Spinal cord (tissue), 10 donors: ENCODE measurements around the gene C11orf21. TPM values are rescaled to one million over a fixed set of nuclear protein-coding genes. Genes with fewer than 3 reads are reported as not detected.
"Not testable (repeated sequence)": the region's sequence is repeated elsewhere in the genome, so short reads cannot be mapped to it uniquely, and the experiment has no call there.

Source experiments
- DNase-seq, 6 donors: peaks; one replicate each; pipeline versions ENCODE4 v3.0.0 to v3.0.0-alpha.2; 2013 to 2015; ENCODE audit warnings: low spot score in 6 of 6, low read depth in 4 of 6
- H3K27ac ChIP-seq: one replicate; pipeline ENCODE4 v1.5.1; 2013; ENCODE audit warnings: low read depth, low read length, control low read depth
- H3K27me3 ChIP-seq: one replicate; pipeline ENCODE4 v1.6.1; 2013; ENCODE audit warnings: low read length; ENCODE audit not compliant: control insufficient read depth, insufficient read depth
- H3K36me3 ChIP-seq: one replicate; pipeline ENCODE4 v1.6.1; 2013; ENCODE audit warnings: low read length; ENCODE audit not compliant: control insufficient read depth, insufficient read depth
- H3K4me1 ChIP-seq: one replicate; pipeline ENCODE4 v1.6.1; 2013; ENCODE audit warnings: low read length; ENCODE audit not compliant: control insufficient read depth, insufficient read depth
- H3K4me3 ChIP-seq: one replicate; pipeline ENCODE4 v1.5.1; 2013; ENCODE audit warnings: low read depth, low read length, control low read depth
- H3K9me3 ChIP-seq: one replicate; pipeline ENCODE4 v1.6.1; 2013; ENCODE audit warnings: low read length; ENCODE audit not compliant: control insufficient read depth, insufficient read depth
- WGBS: methylation state at CpG from one replicate; pipeline ENCODE4 v1.1.5; 2013; ENCODE audit warnings: missing lambda C conversion rate; ENCODE audit not compliant: insufficient coverage; 5-methylcytosine and 5-hydroxymethylcytosine counted together
- polyA plus RNA-seq, 2 donors: library from polyadenylated mRNA; unstranded; fragments of 120-200 nt; gene quantifications; one replicate each; pipeline ENCODE4 v1.2.1, GENCODE V29; 2013; ENCODE audit not compliant: insufficient read length in 2 of 2
- total RNA-seq, 2 donors: library from RNA; depleted of rRNA in 1 of 2; stranded (reverse); fragments of 120-200 nt in 1 of 2; fragments of >200 nt in 1 of 2; gene quantifications; one replicate each; pipeline versions ENCODE4 v1.2.3 to v1.2.4, GENCODE V29; 2013 to 2014
- donor health status: healthy.

C11orf21 gene
- total and polyA plus RNA-seq, 4 donors = 0.39 to 1.3 (median 0.68) TPM

- no peaks in the 10 kb centered on the region for H3K4me1 ChIP-seq
- H3K27me3 ChIP-seq = peaks cover 2% of the 10 kb centered on the region
- no peak overlapping the region for H3K4me3 ChIP-seq
- H3K36me3 ChIP-seq = no peaks in the 10 kb centered on the region
- WGBS = 31% methylated on average over 10 of the region's 10 CpGs
- H3K27ac ChIP-seq = no peak overlapping the region
- no peaks in the 10 kb centered on the region for H3K9me3 ChIP-seq
- no peak for DNase-seq
Observed at GRCh38 chr11:2290351-2290841, 11.3 kb downstream of the C11orf21 start.

DNA sequence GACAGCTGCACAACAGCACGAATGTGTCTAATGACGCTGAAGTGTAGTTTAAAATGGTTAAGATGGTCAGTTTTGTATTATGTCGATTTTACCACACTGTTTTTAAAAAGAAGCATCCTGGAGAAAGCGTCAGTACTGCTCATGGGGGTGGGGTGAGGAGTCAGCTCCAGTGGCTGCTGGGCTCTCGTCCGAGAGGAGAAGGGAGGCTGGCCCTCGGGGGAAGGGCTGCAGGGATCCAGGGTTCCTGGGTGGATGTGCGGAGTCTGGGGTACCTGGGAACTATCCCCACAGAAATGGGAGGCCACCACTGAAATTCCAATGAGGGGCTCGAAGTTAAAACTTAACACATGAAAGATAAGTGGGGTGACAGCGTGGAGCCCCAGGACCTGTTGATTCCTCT, 11.9 kb downstream of the C11orf21 start:
- H3K9me3 ChIP-seq = no peaks in the 10 kb centered on the region
- DNase-seq = no peak

GRCh38 chr11:2289350-2289749, 12.4 kb downstream of the C11orf21 start:
- H3K36me3 ChIP-seq = no peaks in the 10 kb centered on the region
- H3K4me1 ChIP-seq = no peaks in the 10 kb centered on the region
- no peak overlapping the region for H3K27ac ChIP-seq
- H3K4me3 ChIP-seq = no peak overlapping the region
- DNase-seq = no peak
- no peaks in the 10 kb centered on the region for H3K9me3 ChIP-seq
- peaks cover 2% of the 10 kb centered on the region for H3K27me3 ChIP-seq
- WGBS = 89% methylated on average over 6 of the region's 6 CpGs

More for the DNA sequence above, 11.9 kb downstream of the C11orf21 start:
- WGBS = 60% methylated on average over 10 of the region's 10 CpGs
- H3K27me3 ChIP-seq = peaks cover 2% of the 10 kb centered on the region
- no peaks in the 10 kb centered on the region for H3K4me1 ChIP-seq
- no peak overlapping the region for H3K27ac ChIP-seq
- no peak overlapping the region for H3K4me3 ChIP-seq
- H3K36me3 ChIP-seq = no peaks in the 10 kb centered on the region

DNA sequence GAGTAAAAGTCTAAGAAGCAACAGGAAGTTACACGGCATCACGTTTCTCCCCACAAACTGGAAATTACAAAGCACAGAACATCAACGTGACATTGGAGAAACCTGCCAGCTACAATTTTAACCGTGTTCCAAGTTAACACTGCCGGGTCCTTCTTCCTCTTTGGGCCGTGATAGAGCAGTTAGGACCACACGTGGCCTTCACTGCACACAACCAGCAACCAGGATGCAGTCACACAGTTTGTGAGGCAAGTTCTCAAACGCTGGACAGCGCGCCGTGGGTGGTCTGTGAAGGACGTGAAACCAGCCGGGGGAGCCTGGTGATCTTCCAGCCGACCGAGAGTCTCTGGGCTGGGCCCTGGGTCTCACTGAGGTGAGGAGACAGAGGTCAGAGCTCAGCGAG, 14.6 kb downstream of the C11orf21 start:
- H3K4me3 ChIP-seq = no peak overlapping the region
- H3K27me3 ChIP-seq = peaks cover 2% of the 10 kb centered on the region
- no peaks in the 10 kb centered on the region for H3K4me1 ChIP-seq
- no peaks in the 10 kb centered on the region for H3K9me3 ChIP-seq
- H3K36me3 ChIP-seq = no peaks in the 10 kb centered on the region
- 52% methylated on average over 14 of the region's 16 CpGs for WGBS
- DNase-seq = no peak
- no peak overlapping the region for H3K27ac ChIP-seq

DNA sequence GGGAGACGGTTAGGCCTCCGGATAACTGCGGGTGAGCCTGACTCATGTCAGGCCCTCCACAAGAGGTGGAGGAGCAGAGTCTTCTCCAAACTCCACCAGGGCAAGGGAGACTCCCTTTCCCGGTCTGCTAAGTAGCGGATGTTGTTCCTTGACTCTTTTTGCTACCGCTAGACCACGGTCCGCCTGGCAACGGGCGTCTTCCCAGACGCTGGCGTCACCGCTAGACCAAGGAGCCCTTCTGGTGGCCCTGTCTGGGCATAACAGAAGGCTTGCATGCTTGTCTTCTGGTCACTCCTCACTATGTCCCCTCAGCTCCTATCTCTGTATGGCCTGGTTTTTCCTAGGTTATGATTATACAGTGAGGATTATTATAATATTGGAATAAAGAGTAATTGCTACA, 15.4 kb downstream of the C11orf21 start:
- not testable (repeated sequence) for H3K9me3 ChIP-seq, H3K4me3 ChIP-seq, DNase-seq, H3K4me1 ChIP-seq, H3K36me3 ChIP-seq, H3K27ac ChIP-seq, H3K27me3 ChIP-seq
- 86% methylated on average over 4 of the region's 13 CpGs for WGBS

GRCh38 chr11:2280208-2280607, 21.5 kb downstream of the C11orf21 start:
- no peaks in the 10 kb centered on the region for H3K9me3 ChIP-seq
- no peak overlapping the region for H3K27ac ChIP-seq
- no peak for DNase-seq
- WGBS = no CpG with 5 or more reads among the region's 2 CpGs
- H3K4me1 ChIP-seq = no peaks in the 10 kb centered on the region
- no peaks in the 10 kb centered on the region for H3K36me3 ChIP-seq
- no peak overlapping the region for H3K4me3 ChIP-seq
- H3K27me3 ChIP-seq = no peaks in the 10 kb centered on the region

DNA sequence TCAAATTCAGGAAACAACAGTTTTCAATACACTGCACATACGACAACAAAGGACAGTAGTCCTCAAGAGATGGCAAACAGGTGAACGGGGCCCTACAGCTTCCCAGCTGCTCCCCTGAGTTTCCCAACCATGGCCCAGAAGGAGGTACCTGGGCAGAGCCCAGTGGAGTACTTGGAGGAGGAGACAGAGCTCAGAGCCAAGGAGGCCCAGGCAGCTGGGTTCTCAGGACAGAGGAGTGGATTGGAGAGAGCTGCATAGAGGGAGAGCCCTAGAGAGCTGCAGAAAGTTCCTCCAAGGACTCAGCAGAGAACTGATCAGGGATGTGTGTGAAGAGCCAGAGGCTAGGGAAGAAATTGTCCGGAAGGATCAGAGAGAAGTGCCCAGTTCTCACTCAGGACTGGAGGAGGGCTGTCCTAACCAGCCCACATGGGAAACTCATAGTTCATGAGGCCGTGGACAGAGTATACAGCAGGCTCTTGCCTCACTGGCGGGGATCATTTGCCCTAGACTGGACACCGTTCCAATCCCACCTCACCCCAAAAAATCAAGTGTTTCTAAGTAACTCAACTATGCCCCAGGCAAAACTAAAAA, 23.7 kb downstream of the C11orf21 start:
- Histone ChIP-seq H3K4me1 (no peaks in the 10 kb centered on the region), H3K27ac (no peak overlapping the region), H3K36me3 (no peaks in the 10 kb centered on the region), H3K27me3 (no peaks in the 10 kb centered on the region), H3K9me3 (no peaks in the 10 kb centered on the region), H3K4me3 (no peak overlapping the region)
- WGBS = 90% methylated on average over 3 of the region's 6 CpGs
- DNase-seq = no peak

GRCh38 chr11:2277008-2277346, 24.7 kb downstream of the C11orf21 start:
- 44% methylated on average over 4 of the region's 6 CpGs for WGBS
- Histone ChIP-seq H3K4me3 (no peak overlapping the region), H3K9me3 (no peaks in the 10 kb centered on the region), H3K27me3 (peaks cover under 1% of the 10 kb centered on the region), H3K36me3 (no peaks in the 10 kb centered on the region), H3K4me1 (no peaks in the 10 kb centered on the region), H3K27ac (no peak overlapping the region)
- no peak for DNase-seq

- no peak for DNase-seq
- H3K9me3 ChIP-seq = no peaks in the 10 kb centered on the region
- H3K4me3 ChIP-seq = no peak overlapping the region
- H3K36me3 ChIP-seq = no peaks in the 10 kb centered on the region
- no peak overlapping the region for H3K27ac ChIP-seq
- peaks cover 6% of the 10 kb centered on the region for H3K27me3 ChIP-seq
- peaks cover under 1% of the 10 kb centered on the region for H3K4me1 ChIP-seq
- WGBS = 91% methylated on average over 12 of the region's 14 CpGs
Observed at GRCh38 chr11:2276280-2277007, 25.3 kb downstream of the C11orf21 start.
